GM11168 (cell line): ENCODE results near the gene REEP6.
"Not testable (repeated sequence)": the region's sequence is repeated elsewhere in the genome, so short reads cannot be mapped to it uniquely, and the experiment has no call there.

Experiments used
- in situ Hi-C: fragments of 300-500 bp; cut with MboI; formaldehyde crosslinking; loops from one replicate; pipeline ENCODE4 v1.12.0; 2022; ENCODE audit warnings: low sequenced_read_pairs; ENCODE audit not compliant: unreplicated experiment

Gene REEP6

GRCh38 chr19:1519802-1520201 lies 28.8 kb downstream of the REEP6 start:
- in situ Hi-C loops = not testable (repeated sequence)

GRCh38 chr19:1520203-1520780 lies 29.3 kb downstream of the REEP6 start:
- in situ Hi-C loops = no loop called here

GRCh38 chr19:1521636-1522035 lies 30.7 kb downstream of the REEP6 start:
- in situ Hi-C loops = no loop called here

DNA sequence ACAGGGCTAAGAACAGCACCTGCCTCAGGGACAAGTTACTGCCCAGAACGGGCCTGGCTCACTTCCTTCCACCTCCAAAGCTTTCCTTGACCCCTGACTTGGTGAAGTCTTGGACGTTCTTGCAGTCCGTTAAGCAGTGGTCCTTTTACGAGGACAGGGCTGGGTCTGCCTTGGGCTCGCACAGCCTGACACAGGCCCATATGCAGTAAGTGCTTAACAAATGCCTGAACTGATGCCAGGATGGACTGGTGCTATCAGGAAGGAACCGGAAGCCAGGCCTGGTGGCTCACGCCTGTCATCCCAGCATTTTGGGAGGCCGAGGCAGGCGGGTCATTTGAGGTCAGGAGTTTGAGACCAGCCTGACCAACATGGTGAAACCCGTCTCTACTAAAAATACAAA lies 31.1 kb downstream of the REEP6 start:
- in situ Hi-C loops = no loop called here

DNA sequence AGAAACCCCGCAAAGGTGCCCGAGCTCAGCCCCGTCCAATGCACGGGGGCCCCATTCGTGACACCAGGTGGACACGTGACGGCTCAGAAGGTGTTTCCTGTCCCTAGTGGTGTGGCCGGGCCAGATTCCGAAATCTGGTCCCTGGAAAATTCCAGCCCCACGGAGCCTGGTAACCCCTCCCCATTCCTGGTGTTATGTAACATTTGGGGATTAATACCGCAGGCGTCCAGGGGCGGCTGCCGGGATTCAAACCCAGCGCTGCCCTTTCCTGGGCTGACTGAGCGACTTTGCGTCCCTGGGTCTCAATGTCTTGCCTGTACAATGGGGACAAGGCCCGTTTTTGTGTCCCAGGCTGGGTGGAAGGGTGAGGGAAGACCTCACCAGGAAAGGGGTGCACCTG lies 31.9 kb downstream of the REEP6 start:
- in situ Hi-C loops = no loop called here

DNA sequence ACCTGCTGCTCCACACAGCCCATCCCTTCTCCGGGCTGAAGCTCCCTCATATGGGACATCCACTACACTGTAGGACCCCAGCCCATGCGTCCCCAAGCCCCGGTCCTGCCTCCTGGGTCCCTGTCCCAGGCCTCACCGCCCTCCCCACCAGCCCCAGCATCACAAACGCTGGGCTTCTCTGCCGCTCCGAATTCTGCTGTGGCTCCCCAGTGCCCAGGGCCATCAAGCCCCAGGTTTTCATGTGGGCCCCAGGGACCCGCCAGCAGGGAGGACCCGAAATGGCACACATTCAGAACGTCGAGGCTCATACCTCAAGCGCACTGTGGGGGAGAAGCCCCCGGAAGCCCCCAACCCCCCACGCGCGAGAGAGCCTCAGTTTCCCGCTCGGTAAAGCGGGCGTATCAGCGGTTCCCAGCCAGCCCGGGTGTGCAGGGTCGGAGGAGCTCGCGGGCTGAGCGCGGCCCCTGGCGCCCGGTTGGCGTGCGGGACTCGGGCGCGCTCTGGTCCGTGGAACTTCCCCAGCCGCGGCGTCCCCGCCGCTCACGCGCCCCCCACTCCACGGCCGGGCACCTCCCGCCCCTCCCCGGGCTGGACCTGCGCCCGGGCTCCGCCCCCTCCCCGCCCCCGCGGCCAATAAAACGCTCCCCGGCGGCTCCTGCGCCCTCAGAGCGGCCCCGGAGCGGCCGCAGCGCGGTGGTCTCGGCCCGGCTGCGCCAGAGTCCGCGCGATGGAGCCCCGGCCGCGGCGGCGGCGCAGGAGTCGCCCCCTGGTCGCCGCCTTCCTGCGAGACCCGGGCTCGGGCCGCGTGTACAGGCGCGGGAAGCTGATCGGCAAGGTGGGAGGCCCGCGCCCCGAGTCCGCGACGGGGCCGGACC lies 32.7 kb downstream of the REEP6 start, which contains the start of gene PLK5:
Gene PLK5, plus strand, starts transcription at position 666 of the 875 bp plus-strand sequence. CDS start 2,920 bp downstream, outside the sequence.
- in situ Hi-C loops = no loop called here

DNA sequence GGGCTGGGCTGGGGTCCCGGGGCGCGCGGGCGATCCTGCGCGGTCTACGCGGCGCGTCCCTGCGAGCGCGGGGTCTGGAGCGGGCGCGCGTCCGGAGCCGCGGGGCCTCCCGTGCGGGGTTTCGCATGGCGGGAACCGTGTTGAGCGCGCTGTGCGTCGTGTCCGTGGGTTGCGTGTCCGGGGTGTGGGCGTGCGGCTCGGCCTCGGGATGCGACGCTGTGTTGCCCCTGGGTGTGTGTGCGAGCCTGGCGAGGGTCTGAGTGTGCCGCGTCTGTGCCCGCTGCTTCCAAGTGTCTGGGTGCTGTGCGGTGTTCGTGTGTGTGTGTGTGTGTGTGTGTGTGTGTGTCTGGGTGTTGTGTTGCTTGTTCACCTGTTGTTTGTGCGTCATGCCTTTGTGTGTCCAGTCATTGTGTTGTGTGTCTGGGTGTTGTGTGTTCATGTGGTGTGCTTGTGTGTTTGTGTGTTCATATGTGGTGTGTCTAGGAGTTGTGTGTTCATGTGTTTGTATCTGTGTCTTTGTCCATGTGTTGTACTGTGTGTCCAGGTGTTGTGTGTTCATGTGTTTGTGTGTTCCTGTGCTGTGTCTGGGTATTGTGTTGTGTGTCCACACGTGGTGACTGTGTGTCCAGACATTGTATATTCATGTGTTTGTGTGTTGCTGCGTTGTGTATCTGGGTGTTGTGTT lies 33.4 kb downstream of the REEP6 start:
- in situ Hi-C loops = no loop called here

- in situ Hi-C loops = no loop called here
These were observed 34.0 kb downstream of the REEP6 start for GRCh38 chr19:1524972-1525325.

- in situ Hi-C loops = no loop called here
These were observed 34.4 kb downstream of the REEP6 start for GRCh38 chr19:1525343-1525742.

- in situ Hi-C loops = no loop called here
These were observed 35.2 kb downstream of the REEP6 start for GRCh38 chr19:1526066-1526778.

DNA sequence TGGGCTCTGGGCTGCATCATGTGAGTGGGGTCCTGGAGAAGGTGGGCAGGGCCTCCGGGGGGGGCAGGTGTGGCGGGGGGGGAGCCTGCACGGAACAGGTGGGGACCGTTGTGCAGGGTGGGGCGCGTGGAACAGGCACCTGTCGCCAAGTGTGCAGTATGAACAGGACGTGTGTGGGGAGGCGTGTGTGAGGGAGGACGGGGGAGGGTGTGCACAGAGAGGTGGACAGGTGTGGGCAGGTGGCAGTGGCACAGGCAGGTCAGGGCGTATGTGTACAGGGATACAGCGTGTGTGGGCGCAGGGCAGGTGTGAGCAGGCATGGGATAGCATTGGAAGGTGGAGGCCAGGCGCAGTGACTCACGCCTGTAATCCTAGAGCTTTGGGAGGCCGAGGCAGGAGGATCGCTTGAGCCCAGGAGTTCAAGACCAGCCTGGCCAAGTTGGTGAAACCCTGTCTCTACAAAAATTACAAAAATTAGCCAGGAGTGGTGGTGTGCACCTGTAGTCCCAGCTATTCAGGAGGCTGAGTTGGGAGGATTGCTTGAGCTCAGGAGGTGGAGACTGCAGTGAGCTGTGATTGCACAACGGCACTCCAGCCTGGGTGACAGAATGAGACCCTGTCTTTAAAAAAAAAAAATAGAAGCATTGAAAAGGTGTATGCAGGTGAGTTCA lies 36.1 kb downstream of the REEP6 start:
- in situ Hi-C loops = no loop called here

GRCh38 chr19:1527650-1528309 lies 36.8 kb downstream of the REEP6 start:
- in situ Hi-C loops = no loop called here

GRCh38 chr19:1528596-1529429 lies 37.8 kb downstream of the REEP6 start:
- in situ Hi-C loops = no loop called here

- in situ Hi-C loops = no loop called here
These were observed 38.4 kb downstream of the REEP6 start for GRCh38 chr19:1529430-1529816.

DNA sequence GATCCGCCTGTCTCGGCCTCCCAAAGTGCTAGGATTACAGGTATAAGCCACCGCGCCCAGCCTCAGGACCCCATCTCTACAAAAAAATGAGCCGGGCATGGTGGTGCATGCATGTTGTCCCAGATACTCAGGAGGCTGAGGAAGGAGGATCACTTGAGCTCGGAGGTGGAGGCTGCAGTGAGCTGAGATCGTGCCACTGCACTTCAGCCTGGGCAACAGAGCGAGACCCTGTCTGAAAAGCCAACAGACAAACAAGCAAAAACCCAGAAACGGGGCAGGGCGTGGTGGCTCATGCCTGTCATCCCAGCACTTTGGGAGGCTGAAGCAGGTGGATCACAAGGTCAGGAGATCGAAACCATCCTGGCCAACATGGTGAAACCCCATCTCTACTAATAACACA lies 39.9 kb downstream of the REEP6 start:
- in situ Hi-C loops = not testable (repeated sequence)

DNA sequence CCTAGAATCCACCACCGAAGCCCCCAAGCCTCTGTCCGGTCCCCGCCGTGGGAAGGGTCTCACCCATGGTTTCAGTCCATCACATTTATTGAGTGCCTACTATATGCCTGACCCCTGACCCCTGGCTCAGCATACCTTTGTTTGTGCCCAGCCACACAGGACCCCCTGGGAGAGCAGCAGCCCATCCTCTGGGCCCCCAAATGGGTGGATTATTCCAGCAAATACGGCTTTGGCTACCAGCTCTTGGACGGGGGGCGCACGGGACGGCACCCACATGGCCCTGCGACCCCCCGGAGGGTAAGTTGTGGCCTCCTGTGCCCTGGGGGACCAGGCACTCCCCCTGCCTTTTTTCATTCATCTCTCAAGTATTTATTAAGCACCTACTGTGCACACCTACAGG lies 40.6 kb downstream of the REEP6 start:
- in situ Hi-C loops = no loop called here

DNA sequence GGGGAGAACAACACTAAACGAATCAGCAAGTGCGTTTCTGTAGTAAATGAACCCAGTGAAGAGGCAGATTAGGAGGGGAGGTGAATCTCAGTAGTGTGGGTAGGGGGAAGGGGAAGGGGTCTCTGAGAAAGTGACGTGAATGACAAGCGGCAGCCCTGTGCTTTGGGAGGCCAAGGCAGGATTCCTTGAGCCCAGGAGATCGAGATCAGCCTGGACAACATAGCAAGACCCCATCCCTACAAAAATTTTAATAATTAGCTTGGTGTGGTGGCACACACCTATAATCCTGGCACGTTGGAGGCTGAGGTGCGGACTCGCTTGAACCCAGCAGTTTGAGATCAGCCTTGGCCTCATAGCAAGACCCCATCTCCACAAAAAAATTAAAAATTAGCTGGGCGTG lies 41.0 kb downstream of the REEP6 start:
- in situ Hi-C loops = no loop called here

- in situ Hi-C loops = no loop called here
These were observed 42.6 kb downstream of the REEP6 start for GRCh38 chr19:1533510-1534150.
